Gastroesophageal sphincter (tissue), 4 donors: Measurements from ENCODE around the gene CEP43. TPM values are rescaled to one million over a fixed set of nuclear protein-coding genes. Genes with fewer than 3 reads are reported as not detected.
"Not testable (repeated sequence)": the region's sequence is repeated elsewhere in the genome, so short reads cannot be mapped to it uniquely, and the experiment has no call there.

ENCODE experiments used
- ATAC-seq: fragments of 150-250 bp; one replicate; pipeline ENCODE4 v1.9.1; 2016; ENCODE audit warnings: mild to moderate bottlenecking, moderate library complexity
- H3K27ac ChIP-seq, 4 donors: fragments of 200-600 bp; sonication (generic) in 3 of 4; 1 replicate in 3 of 4; 2 replicates in 1 of 4; pipeline ENCODE4 v1.5.1; 2016 to 2019
- H3K27me3 ChIP-seq: fragments of 200-600 bp; sonication (generic); one replicate; pipeline ENCODE4 v1.5.1; 2019
- H3K36me3 ChIP-seq, 2 donors: fragments of 200-600 bp; sonication (generic); one replicate each; pipeline ENCODE4 v1.5.1; 2019; ENCODE audit warnings: control low read depth in 1 of 2
- H3K4me1 ChIP-seq, 3 donors: fragments of 200-600 bp; sonication (generic); 1 replicate in 2 of 3; 2 replicates in 1 of 3; pipeline ENCODE4 v1.5.1; 2016 to 2019; ENCODE audit warnings: control low read depth in 2 of 3
- H3K4me3 ChIP-seq, 2 donors: fragments of 200-600 bp; sonication (generic); one replicate each; pipeline ENCODE4 v1.5.1; 2019; ENCODE audit warnings: mild to moderate bottlenecking in 1 of 2, moderate library complexity in 1 of 2
- H3K9me3 ChIP-seq, 3 donors: fragments of 200-600 bp; sonication (generic); one replicate each; pipeline ENCODE4 v1.5.1; 2017 to 2019; ENCODE audit warnings: control low read depth in 2 of 3
- CTCF ChIP-seq, 4 experiments: fragments of 200-600 bp in 2 of 4; fragments of 450-650 bp in 2 of 4; sonication (generic) in 1 of 4; IDR thresholded peaks; one replicate each; pipeline ENCODE4 v1.5.1; 2017 to 2019; ENCODE audit warnings: antibody characterized with exemption in 4 of 4, mild to moderate bottlenecking in 2 of 4, moderate library complexity in 2 of 4
- EP300 ChIP-seq: sonication (generic); formaldehyde crosslinking; IDR thresholded peaks from one replicate; pipeline ENCODE4 v1.6.1; 2017; ENCODE audit warnings: antibody characterized with exemption, mild to moderate bottlenecking
- POLR2A ChIP-seq, 2 donors: fragments of 450-650 bp; IDR thresholded peaks; one replicate each; pipeline ENCODE4 v1.6.1; 2017; ENCODE audit warnings: antibody characterized with exemption in 2 of 2, mild to moderate bottlenecking in 2 of 2, moderate library complexity in 1 of 2
- POLR2AphosphoS5 ChIP-seq: sonication (generic); formaldehyde crosslinking; IDR thresholded peaks from one replicate; pipeline ENCODE4 v1.6.1; 2017; ENCODE audit warnings: antibody characterized with exemption
- WGBS, 2 donors: methylation state at CpG; one replicate each; pipeline ENCODE4 v1.1.5; 2018; ENCODE audit warnings: low coverage in 1 of 2; 5-methylcytosine and 5-hydroxymethylcytosine counted together
- total RNA-seq, 4 donors: library from RNA; depleted of rRNA; stranded (reverse); fragments of >200 nt; gene quantifications; one replicate each; pipeline ENCODE4 v1.1.0, GENCODE V29; 2016

The CEP43 gene
- total RNA-seq, result 10 to 100 TPM; 10.9 to 17.9 (median 11.7) TPM

- peak; percentile 99 for ATAC-seq
Observed at GRCh38 chr6:166999145-166999883, at the start of gene CEP43. Gene CEP43, plus strand, starts transcription at chr6:166999397. Its CDS starts 16 bp downstream, at chr6:166999413.

GRCh38 chr6:166949528-166950442 is 49.4 kb upstream of the CEP43 start:
- Histone ChIP-seq H3K4me3 (no peak overlapping the region), H3K27ac (peak overlapping the region in 3 of 4 donors; percentile 2 to 51 (median 31)), H3K4me1 (peaks cover 0 to 16% (median 0%) of the 10 kb centered on the region in 3 donors), H3K9me3 (no peaks in the 10 kb centered on the region), H3K36me3 (peaks cover 0 to 48% of the 10 kb centered on the region in 2 donors), H3K27me3 (no peaks in the 10 kb centered on the region)
- no peak for TF ChIP-seq POLR2A (IDR thresholded peaks at IDR 0.05)
- no peak for TF ChIP-seq CTCF (IDR thresholded peaks at IDR 0.05)
- no peak for TF ChIP-seq POLR2AphosphoS5
- 60 to 68% methylated on average over 2 to 6 of the region's 9 CpGs for WGBS, 2 donors
- ATAC-seq, result no peak

More at GRCh38 chr6:166999145-166999883, at the start of gene CEP43:
- Histone ChIP-seq H3K4me3 (peak within 1 kb of the TSS; percentile 73 to 94), H3K27ac (peak within 1 kb of the TSS in 3 of 4 donors; percentile 71 to 81 (median 73)), H3K4me1 (peaks cover 0 to 33% (median 12%) of the 10 kb centered on the region in 3 donors), H3K36me3 (no peaks in the 10 kb centered on the region), H3K9me3 (no peaks in the 10 kb centered on the region), H3K27me3 (no peaks in the 10 kb centered on the region)
- TF ChIP-seq POLR2AphosphoS5 (peak; percentile 34), EP300 (no peak), POLR2A (IDR thresholded peaks at IDR 0.05) (peak; percentile 20 to 30), CTCF (IDR thresholded peaks at IDR 0.05) (peak in 3 of 4 experiments; percentile 14 to 40 (median 16))
- 0% methylated on average over 8 of the region's 93 CpGs; no CpG with 5 or more reads in 1 of the 2 donors for WGBS, 2 donors

- Histone ChIP-seq H3K4me1 (peaks cover 0 to 23% (median 2%) of the 10 kb centered on the region in 3 donors), H3K36me3 (peaks cover 0 to 48% of the 10 kb centered on the region in 2 donors), H3K27me3 (no peaks in the 10 kb centered on the region), H3K9me3 (no peaks in the 10 kb centered on the region), H3K27ac (peak overlapping the region in 3 of 4 donors; percentile 51 to 59 (median 54)), H3K4me3 (no peak overlapping the region)
- 77 to 83% methylated on average over 3 to 4 of the region's 10 CpGs for WGBS, 2 donors
- TF ChIP-seq CTCF (IDR thresholded peaks at IDR 0.05), result no peak
- no peak for TF ChIP-seq EP300
- no peak for TF ChIP-seq POLR2AphosphoS5
- no peak for TF ChIP-seq POLR2A (IDR thresholded peaks at IDR 0.05)
- peak; percentile 53 for ATAC-seq
Observed at GRCh38 chr6:166950443-166950821, 48.8 kb upstream of the CEP43 start.

GRCh38 chr6:166950892-166951669 is 48.1 kb upstream of the CEP43 start:
- Histone ChIP-seq H3K27ac (peak overlapping the region in 3 of 4 donors; percentile 51 to 59 (median 54)), H3K4me3 (peak overlapping the region in 1 of 2 donors; percentile 25), H3K36me3 (peaks cover 0 to 44% of the 10 kb centered on the region in 2 donors), H3K4me1 (peaks cover 0 to 29% (median 7%) of the 10 kb centered on the region in 3 donors)
- not testable (repeated sequence) for H3K27me3 ChIP-seq, H3K9me3 ChIP-seq, ATAC-seq
- WGBS, 2 donors, result 68 to 74% methylated on average over 10 to 12 of the region's 17 CpGs
- TF ChIP-seq CTCF (IDR thresholded peaks at IDR 0.05), result peak in 3 of 4 experiments; percentile 42 to 67 (median 51)
